LNCaP clone FGC (cell line): ENCODE data around the gene DDX50.

Source experiments
- DNase-seq: peaks from one replicate; pipeline ENCODE4 v3.0.0-alpha.2; 2011; ENCODE audit warnings: low read depth
- H3K4me3 ChIP-seq: 2 replicates; pipeline ENCODE4 v1.5.1; 2011; ENCODE audit warnings: mild to moderate bottlenecking, low read depth, low read length, control low read depth
- CTCF ChIP-seq: IDR thresholded peaks from 2 replicates; pipeline ENCODE4 v1.5.1; 2012; ENCODE audit warnings: mild to moderate bottlenecking; ENCODE audit not compliant: control insufficient read depth, insufficient read depth; ENCODE audit errors: extremely low read depth

Gene DDX50

GRCh38 chr10:68950598-68950997 is 49.5 kb downstream of the DDX50 start:
- no peak for DNase-seq
- H3K4me3 ChIP-seq, result no peak overlapping the region
- TF ChIP-seq CTCF, result no peak

- TF ChIP-seq CTCF, result no peak
- DNase-seq, result no peak
- peak overlapping the region; percentile 98 for H3K4me3 ChIP-seq
Measured at GRCh38 chr10:68954904-68955303, 53.8 kb downstream of the DDX50 start.

- no peak for DNase-seq
- no peak for TF ChIP-seq CTCF
- peak overlapping the region; percentile 98 for H3K4me3 ChIP-seq
Measured at GRCh38 chr10:68955355-68955831, 54.3 kb downstream of the DDX50 start.

GRCh38 chr10:68955832-68956532 is 54.9 kb downstream of the DDX50 start, which contains the start of gene DDX21:
Gene DDX21 (plus strand): TSS chr10:68956170. CDS start chr10:68956226, 56 bp downstream.
- peak; percentile 87 for DNase-seq
- peak; percentile 48 for TF ChIP-seq CTCF
- H3K4me3 ChIP-seq, result peak within 1 kb of the TSS; percentile 98

- no peak for TF ChIP-seq CTCF
- peak overlapping the region; percentile 98 for H3K4me3 ChIP-seq
- DNase-seq, result no peak
Measured at GRCh38 chr10:68957284-68957615, 56.1 kb downstream of the DDX50 start.

GRCh38 chr10:68957654-68958053 is 56.5 kb downstream of the DDX50 start:
- TF ChIP-seq CTCF, result no peak
- peak; percentile 39 for DNase-seq
- peak overlapping the region; percentile 98 for H3K4me3 ChIP-seq
